ENCODE measurements around the gene MECR. TPM values are rescaled to one million over a fixed set of nuclear protein-coding genes. Genes with fewer than 3 reads are reported as not detected.
"Not testable (repeated sequence)": the region's sequence is repeated elsewhere in the genome, so short reads cannot be mapped to it uniquely, and the experiment has no call there.

MECR gene
- total RNA-seq, 1 donor: 17.8 TPM

GRCh38 chr1:29177022-29177705 is 53.6 kb downstream of the MECR start:
- no peak for DNase-seq (ENCODE audit: low read depth in 2 of 3, low spot score in 2 of 3)

- no peak for DNase-seq (ENCODE audit: low read depth in 2 of 3, low spot score in 2 of 3)
Measured at GRCh38 chr1:29176576-29176975, 54.2 kb downstream of the MECR start.

- DNase-seq (ENCODE audit: low read depth in 2 of 3, low spot score in 2 of 3): no peak
Measured at GRCh38 chr1:29172415-29172939, 58.3 kb downstream of the MECR start.

- DNase-seq (ENCODE audit: low read depth in 2 of 3, low spot score in 2 of 3): no peak
Measured at GRCh38 chr1:29171521-29171920, 59.2 kb downstream of the MECR start.

- DNase-seq (ENCODE audit: low read depth in 2 of 3, low spot score in 2 of 3): no peak
Measured at GRCh38 chr1:29171089-29171488, 59.6 kb downstream of the MECR start.

- DNase-seq (ENCODE audit: low read depth in 2 of 3, low spot score in 2 of 3): no peak
Measured at GRCh38 chr1:29169976-29170375, 60.8 kb downstream of the MECR start.

GRCh38 chr1:29167904-29168303 is 62.8 kb downstream of the MECR start:
- no peak for DNase-seq (ENCODE audit: low read depth in 2 of 3, low spot score in 2 of 3)

- no peak for DNase-seq (ENCODE audit: low read depth in 2 of 3, low spot score in 2 of 3)
Measured at GRCh38 chr1:29166291-29166878, 64.3 kb downstream of the MECR start.

- no peak for DNase-seq (ENCODE audit: low read depth in 2 of 3, low spot score in 2 of 3)
Measured at GRCh38 chr1:29164588-29164987, 66.1 kb downstream of the MECR start.

GRCh38 chr1:29162476-29163138 is 68.1 kb downstream of the MECR start:
- no peak for DNase-seq (ENCODE audit: low read depth in 2 of 3, low spot score in 2 of 3)

GRCh38 chr1:29162025-29162424 is 68.7 kb downstream of the MECR start:
- no peak for DNase-seq (ENCODE audit: low read depth in 2 of 3, low spot score in 2 of 3)

- DNase-seq (ENCODE audit: low read depth in 2 of 3, low spot score in 2 of 3): no peak
Measured at GRCh38 chr1:29159773-29160172, 71.0 kb downstream of the MECR start.

GRCh38 chr1:29157269-29157601 is 73.5 kb downstream of the MECR start:
- DNase-seq (ENCODE audit: low read depth in 2 of 3, low spot score in 2 of 3): no peak

- no peak for DNase-seq (ENCODE audit: low read depth in 2 of 3, low spot score in 2 of 3)
Measured at GRCh38 chr1:29156543-29157268, 74.0 kb downstream of the MECR start.

- DNase-seq (ENCODE audit: low read depth in 2 of 3, low spot score in 2 of 3): no peak
Measured at GRCh38 chr1:29152046-29152805, 78.5 kb downstream of the MECR start.

- DNase-seq (ENCODE audit: low read depth in 2 of 3, low spot score in 2 of 3): not testable (repeated sequence)
Measured at GRCh38 chr1:29150346-29150745, 80.4 kb downstream of the MECR start.

- no peak for DNase-seq (ENCODE audit: low read depth in 2 of 3, low spot score in 2 of 3)
Measured at GRCh38 chr1:29148656-29149491, 81.9 kb downstream of the MECR start.

- DNase-seq (ENCODE audit: low read depth in 2 of 3, low spot score in 2 of 3): no peak
Measured at GRCh38 chr1:29145739-29146437, 84.8 kb downstream of the MECR start.

GRCh38 chr1:29144178-29144577 is 86.6 kb downstream of the MECR start:
- DNase-seq (ENCODE audit: low read depth in 2 of 3, low spot score in 2 of 3): no peak

All from hematopoietic multipotent progenitor cell (in vitro differentiated cells).